ENCODE measurements around the gene TNK1.

The TNK1 gene

DNA sequence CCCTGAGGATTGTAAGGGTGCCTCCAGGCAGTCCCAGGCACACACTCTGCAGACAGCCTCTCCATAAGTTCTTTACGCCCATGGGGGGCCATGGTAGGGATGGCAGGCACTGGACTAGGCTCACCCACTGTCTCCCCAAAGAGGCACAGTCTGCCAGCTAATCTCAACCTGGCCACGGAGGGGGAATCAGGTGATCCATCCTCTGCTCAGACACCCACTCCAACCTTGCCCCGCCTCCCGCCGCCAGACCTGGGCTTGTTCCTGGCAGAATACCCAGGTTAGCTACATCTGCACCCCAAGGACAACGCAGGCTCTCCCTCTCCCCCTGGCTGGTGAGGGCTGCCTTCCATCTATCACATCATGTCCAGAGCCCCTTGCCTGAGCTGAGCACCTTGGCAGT, 28.0 kb downstream of the TNK1 start:
- DNase-seq (ENCODE audit: low read depth in 3 of 3, low spot score in 1 of 3), result no peak

DNA sequence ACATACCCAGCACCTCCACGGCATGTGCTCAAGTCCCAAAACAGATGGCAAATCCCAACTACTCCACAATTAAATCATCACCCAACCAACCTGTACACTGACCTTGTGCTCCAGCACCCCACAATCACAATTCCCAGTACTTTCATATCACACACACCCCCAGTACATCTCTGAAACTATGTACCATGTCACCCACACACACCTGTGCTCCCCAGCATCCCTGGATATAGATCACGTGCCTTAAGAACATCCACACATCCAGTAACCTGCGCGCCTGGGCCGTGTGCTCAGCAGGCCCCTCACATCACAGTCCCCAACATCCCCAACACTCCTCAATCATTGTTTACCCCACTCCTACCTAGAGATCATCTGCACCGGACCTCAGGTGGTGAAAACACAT, 28.8 kb downstream of the TNK1 start:
- no peak for DNase-seq (ENCODE audit: low read depth in 3 of 3, low spot score in 1 of 3)

DNA sequence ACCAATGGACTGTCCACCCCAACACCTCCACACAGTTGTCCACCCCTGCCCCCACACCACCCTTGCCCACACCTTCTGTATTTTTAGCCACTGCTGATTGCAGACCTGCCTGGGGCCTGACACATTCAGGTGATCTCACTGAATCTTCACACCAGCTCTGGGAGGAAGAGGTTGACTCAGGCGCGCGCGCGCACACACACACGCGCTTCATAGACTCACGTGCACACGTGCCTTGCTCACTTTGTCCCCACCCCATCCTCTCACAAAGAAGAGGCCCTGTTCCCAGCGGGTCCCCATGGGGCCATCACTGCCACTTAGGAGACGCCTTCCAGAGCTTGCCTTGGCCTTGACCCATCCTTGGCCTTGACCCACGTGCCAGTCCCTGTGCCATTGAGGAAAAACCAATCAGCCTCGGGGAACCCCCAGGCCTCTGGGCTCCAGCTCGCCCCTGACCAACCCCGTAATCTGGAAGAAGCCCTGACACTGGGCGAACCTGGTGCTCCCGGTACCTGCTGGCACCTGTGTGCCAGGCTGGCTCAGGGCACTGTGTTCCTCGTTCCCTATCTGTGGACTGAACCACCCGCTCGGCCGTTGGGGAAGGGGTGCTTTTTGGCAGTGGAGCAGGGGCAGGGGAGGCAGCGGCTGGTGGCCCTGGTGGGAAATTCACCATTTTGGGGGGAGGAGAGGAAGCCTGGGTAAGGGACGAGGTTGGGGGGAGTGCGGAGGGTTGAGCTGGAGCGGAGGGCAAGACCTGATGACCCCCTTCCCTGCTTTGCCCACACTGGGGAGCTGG, 29.9 kb downstream of the TNK1 start:
- no peak for DNase-seq (ENCODE audit: low read depth in 3 of 3, low spot score in 1 of 3)

DNA sequence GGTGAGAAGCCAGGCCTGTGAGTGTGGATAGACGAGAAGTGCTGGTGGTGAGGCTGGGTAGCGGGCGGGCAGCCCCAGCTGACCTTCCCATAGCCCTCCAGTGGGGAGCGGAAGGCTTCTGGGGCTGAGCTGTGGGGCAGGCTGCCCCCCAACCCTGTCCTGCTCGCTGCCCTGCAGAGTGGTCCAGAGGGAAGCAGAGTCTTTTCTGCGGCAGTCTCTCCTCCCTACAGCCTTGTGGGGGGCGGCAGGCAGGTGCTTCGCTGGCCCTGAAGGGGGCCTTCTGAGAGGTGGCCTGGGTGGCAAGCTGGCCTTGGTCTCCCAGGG, 30.5 kb downstream of the TNK1 start:
- no peak for DNase-seq (ENCODE audit: low read depth in 3 of 3, low spot score in 1 of 3)

DNA sequence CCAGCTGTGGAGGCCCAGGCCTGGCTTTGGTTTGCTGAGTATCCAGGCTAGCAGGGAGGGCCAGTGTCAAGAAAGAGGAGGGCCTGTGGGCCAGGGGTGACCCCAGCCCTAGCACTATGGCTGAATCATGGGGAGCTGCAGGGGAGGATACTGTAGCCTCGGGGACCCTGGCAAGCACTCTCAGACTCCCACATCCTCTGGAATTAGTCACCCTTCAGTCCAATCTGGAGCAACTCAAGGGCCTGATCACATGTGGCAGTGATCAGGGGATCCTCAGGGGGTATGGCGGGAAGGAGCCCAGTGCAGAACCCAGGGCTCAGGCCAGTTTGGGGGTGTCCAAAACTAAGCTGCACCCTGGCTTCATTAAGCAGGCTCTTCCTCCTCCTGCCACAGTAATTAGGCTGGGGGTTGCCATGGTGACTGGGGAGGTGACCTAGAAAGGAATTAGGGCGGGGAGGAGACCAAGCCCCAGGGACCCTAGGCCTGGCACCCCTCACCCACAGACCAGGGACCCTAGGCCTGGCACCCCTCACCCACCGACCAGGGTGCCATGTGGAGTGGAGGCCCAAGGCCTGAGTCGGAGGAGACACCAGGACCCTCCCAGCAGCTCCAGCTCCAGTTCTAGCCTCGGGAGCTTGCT, 32.6 kb downstream of the TNK1 start:
- DNase-seq (ENCODE audit: low read depth in 3 of 3, low spot score in 1 of 3), result no peak

DNA sequence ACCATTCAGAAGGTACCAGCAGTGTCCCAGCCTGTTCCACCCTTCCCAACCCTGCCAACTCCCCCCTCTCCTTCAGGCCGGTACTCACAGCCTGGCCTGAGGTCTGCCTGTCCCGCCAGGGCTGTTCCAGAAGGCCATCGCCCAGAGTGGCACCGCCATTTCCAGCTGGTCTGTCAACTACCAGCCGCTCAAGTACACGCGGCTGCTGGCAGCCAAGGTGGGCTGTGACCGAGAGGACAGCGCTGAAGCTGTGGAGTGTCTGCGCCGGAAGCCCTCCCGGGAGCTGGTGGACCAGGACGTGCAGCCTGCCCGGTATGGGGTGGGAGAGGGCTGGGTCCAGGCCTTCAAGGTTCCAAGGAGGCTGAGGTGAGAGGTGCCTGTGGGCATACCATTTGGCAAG, 33.9 kb downstream of the TNK1 start:
- DNase-seq (ENCODE audit: low read depth in 3 of 3, low spot score in 1 of 3), result no peak

DNA sequence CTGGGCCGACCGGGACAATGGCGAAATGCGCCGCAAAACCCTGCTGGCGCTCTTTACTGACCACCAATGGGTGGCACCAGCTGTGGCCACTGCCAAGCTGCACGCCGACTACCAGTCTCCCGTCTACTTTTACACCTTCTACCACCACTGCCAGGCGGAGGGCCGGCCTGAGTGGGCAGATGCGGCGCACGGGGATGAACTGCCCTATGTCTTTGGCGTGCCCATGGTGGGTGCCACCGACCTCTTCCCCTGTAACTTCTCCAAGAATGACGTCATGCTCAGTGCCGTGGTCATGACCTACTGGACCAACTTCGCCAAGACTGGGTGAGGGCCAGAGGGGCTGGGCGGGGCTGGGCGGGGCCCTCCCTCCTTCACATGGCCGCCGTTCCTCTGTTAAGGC, 34.9 kb downstream of the TNK1 start:
- DNase-seq (ENCODE audit: low read depth in 3 of 3, low spot score in 1 of 3), result no peak

DNA sequence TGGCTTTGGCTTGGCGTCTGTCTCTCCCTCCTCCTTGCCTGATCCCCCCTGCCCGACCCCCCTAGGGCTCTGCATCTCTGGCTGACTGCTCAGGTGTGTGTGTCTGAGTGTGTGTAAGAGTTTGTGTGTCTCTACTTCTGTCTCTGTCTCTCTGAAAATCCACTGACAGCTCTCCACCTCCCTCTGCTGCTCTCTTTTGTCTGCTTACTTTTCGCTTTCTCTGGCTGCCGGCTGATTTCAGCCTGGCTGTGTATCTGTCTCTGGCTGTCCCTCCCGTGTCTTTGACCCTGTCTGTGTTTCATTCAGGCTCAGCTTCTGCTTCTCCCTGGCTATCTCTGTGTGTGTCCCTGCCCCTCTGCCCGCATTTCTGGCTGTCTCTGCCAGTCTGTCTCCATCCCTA, 35.4 kb downstream of the TNK1 start:
- no peak for DNase-seq (ENCODE audit: low read depth in 3 of 3, low spot score in 1 of 3)

DNA sequence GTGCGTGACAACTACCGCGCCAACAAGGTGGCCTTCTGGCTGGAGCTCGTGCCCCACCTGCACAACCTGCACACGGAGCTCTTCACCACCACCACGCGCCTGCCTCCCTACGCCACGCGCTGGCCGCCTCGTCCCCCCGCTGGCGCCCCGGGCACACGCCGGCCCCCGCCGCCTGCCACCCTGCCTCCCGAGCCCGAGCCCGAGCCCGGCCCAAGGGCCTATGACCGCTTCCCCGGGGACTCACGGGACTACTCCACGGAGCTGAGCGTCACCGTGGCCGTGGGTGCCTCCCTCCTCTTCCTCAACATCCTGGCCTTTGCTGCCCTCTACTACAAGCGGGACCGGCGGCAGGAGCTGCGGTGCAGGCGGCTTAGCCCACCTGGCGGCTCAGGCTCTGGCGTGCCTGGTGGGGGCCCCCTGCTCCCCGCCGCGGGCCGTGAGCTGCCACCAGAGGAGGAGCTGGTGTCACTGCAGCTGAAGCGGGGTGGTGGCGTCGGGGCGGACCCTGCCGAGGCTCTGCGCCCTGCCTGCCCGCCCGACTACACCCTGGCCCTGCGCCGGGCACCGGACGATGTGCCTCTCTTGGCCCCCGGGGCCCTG, 36.3 kb downstream of the TNK1 start:
- no peak for DNase-seq (ENCODE audit: low read depth in 3 of 3, low spot score in 1 of 3)

DNA sequence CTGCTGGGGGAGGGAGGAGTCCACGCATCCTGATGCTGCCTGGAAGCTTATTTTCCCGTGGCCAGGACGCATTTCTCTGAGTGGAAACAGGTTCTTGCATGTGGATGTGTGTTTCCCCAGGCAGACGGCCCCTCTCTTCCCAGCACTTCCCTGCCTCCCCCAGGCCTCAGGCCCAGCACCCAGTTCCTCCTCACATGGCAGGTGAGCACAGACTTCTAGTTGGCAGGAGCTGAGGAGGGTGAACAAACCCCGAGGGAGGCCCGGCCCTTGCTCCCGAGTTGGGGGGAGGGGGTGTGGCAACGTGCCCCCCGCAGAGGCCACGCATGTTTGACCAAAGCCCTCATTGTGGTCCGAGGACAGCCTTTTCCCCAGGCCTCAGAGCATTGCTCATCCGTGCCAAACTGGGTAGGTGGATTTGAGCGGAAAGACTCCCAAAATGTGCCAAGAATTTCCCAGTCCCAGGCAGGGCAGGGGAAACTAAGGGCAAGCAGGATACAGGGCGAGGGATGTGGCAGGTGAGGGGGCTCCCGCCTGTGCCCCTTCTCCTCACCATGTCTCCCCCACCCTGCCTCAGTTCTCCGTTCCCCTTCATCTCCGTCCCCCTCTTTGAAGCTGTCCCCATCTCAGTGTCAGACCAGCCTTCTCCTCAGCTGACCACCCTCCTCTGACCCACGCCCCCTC, 37.7 kb downstream of the TNK1 start:
- no peak for DNase-seq (ENCODE audit: low read depth in 3 of 3, low spot score in 1 of 3)

DNA sequence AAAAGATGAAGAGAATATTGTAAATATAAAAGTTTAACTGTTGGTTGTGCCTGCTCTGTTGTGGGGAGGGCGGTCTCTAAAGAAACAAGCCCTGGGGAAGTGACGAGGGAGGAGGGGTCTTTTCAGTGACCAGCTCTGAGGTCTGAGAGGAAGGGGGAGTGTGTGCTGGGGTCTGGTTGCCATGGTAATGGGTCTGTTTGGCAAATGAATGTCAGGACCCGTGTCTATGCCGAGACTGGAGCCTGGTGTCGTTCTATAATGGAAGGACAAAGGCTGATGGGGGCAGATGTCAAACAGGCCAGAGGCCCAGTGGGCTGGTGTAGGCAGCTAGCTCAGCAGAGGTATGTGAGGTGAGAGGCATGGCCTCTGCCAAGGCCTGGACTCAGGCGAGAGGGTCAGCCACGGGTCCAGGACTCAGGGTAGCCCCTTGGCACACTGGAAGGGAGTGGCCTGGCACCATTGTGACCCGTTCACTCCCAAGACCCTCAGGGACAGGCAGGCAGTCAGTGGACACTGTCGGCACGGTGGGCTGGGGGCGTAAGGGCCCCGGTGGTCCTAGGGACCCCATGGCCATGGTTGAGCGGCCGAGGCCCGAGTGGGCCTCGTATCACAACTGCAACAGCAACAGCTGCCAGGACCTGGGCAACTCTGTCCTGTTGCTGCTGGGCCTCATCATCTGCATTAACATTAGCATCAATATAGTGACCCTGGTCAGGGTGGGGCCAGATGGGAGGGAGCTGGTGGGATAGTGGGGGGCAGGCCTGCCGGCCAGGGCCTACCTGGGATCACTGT, 39.1 kb downstream of the TNK1 start, which contains the start of gene SPEM1:
TSS of gene SPEM1 (plus strand) at position 506 of the 792 bp plus-strand sequence. CDS start at position 567, 61 bp downstream.
- DNase-seq (ENCODE audit: low read depth in 3 of 3, low spot score in 1 of 3), result no peak

DNA sequence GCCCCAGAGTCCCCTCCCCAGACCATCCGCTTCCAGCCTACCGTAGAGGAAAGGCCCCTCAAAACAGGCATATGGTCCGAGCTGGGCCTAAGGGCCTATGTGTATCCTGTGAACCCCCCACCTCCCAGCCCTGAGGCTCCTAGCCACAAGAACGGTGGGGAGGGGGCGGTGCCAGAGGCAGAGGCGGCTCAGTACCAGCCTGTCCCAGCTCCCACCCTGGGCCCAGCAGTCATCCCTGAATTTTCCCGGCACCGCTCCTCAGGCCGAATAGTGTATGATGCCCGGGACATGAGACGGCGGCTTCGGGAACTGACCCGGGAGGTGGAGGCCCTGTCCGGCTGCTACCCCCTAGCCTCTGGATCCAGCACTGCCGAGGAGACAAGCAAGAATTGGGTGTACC, 40.3 kb downstream of the TNK1 start:
- DNase-seq (ENCODE audit: low read depth in 3 of 3, low spot score in 1 of 3), result no peak

DNA sequence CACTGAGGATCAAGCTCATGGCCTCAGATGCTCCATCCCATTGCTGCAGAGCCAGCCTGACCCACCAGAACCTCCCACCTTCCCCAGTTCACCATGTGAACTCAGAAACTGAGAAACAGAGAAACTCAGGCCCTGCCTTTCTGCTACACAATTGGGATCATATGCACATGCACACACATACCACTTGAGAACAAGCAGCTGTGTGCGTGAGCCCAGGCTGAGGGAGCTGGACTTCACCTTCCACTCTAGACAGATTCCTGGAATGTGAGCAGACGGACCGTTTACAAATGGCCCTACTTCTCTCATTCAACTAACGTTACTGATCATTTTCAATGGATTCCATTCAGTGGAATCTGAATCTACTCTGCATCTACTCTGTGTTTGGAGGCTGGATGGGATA, 42.8 kb downstream of the TNK1 start:
- DNase-seq (ENCODE audit: low read depth in 3 of 3, low spot score in 1 of 3), result no peak

DNA sequence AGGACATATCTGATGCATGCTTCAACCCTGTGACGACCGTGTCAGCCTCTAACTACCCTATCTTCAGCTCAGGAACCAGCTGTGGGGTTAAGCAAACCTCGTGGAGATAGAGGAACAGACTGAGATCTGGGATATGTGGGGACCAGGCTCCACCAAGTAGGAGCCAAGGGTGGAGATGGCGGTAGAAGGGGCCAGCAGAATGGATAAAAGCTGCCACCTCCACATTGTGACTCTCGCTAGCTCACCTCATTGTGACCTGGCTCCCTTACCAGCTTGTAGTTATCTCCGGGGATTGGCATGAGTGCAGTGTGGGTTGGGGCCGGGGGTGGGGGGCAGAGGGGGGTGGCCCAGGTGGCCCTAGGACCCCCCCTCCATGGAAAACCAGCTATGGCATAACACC, 44.4 kb downstream of the TNK1 start, which contains the start of gene SPEM2:
TSS of gene SPEM2 (plus strand) at position 301 of the 400 bp plus-strand sequence. CDS start at position 374, 73 bp downstream.
- no peak for DNase-seq (ENCODE audit: low read depth in 3 of 3, low spot score in 1 of 3)

DNA sequence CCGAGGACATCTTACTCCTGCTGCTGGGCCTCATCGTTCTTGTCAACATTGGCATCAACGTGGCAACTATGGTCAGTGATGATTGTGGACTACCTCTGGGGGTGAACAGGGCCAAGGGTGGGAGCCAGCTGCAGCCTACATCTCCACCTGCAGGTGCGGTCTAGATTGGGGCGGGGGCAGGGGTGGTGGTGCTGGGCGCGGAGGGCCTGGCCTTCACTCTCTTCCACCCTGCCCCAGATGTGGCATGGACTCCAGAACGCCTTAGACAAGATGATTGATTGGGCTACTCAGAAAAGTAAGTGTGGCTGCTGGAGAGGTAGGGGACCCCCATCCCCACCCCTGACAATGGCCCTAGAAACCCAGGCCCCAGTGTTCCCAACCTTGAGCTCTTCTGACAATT, 44.9 kb downstream of the TNK1 start:
- DNase-seq (ENCODE audit: low read depth in 3 of 3, low spot score in 1 of 3), result no peak

DNA sequence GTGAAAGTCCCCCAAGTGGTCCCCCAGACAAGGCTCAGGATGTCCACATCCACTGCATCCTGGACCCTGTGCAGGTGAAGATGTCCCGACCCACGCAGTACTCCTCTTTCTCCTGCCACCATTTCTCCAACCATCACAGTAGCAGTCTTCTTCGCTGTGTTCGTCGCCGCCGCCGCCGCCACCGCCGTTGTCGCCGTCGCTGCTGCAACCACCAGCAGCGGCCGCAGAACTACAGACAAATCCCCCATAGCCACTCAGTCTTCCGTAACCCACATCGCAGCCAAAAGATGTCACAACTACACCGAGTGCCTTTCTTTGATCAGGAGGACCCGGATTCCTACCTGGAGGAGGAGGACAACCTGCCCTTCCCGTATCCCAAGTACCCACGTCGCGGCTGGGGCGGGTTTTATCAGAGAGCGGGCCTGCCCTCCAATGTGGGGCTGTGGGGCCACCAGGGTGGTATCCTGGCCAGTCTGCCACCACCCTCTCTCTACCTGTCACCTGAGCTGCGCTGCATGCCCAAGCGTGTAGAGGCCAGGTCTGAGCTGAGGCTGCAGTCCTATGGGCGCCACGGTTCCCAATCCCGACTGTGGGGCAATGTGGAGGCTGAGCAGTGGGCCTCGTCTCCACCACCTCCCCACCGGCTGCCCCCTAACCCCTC, 45.4 kb downstream of the TNK1 start:
- no peak for DNase-seq (ENCODE audit: low read depth in 3 of 3, low spot score in 1 of 3)

DNA sequence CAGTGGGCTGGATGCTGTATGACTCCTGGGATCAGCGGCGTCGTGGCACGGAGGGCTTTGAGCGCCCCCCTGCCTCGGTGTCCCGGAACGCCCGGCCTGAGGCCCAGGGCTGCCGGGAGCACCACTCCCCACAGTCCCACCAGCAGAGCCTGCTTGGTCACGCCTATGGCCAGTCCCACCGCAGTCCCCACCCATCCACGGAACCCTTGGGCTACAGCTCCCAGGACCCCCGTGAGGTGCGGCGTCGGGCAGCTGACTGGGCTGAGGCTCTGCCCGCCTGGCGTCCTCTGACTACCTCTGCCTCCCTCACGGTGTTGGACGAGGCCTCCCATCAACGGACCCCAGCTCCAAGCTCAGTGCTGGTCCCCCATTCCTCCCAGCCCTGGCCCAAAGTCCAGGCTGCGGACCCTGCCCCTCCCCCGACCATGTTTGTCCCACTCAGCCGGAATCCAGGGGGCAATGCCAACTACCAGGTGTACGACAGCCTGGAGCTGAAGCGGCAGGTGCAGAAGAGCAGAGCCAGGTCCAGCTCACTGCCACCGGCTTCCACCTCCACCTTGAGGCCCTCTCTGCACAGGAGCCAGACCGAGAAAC, 46.1 kb downstream of the TNK1 start:
- DNase-seq (ENCODE audit: low read depth in 3 of 3, low spot score in 1 of 3), result no peak

DNA sequence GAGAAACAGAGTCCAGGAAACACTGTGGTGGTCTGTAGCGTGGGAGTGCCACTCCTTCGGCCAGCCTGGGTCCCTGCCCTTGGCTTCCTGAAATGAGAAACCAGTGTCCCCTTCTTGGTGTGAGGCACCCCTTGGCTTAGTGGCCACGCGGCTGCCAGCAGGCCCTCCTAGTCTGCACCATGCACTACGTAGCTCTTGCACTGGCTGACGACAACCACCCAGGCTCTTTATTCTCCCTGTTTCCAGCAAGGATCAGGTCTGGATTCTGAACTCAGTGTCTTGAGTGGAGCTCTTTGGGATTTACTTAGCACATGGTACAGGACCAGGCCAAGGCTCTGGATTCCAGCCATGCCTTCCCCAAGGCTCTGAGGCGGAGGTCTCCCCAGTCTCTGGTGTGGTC, 46.7 kb downstream of the TNK1 start:
- no peak for DNase-seq (ENCODE audit: low read depth in 3 of 3, low spot score in 1 of 3)

DNA sequence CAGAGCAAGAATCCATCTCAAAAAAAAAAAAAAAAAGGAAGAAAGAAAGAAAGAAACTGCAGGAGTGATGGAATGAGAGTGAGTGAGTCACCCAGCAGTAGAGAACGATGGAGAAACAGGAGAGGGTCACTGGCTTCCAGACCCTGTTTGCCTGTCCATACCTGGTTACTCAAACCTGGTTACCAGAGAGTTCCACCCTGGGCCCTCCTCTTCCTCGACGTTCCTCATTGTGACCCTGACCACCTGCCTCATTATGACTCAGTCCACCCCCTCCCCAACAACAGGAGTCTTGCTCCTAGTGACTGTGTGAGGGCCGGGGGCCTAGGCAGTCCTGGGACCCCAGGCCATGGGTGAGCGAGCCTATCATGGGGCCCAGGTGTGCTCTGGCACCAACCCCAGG, 47.7 kb downstream of the TNK1 start, which contains the start of gene SPEM3:
TSS of gene SPEM3 (plus strand) at position 301 of the 400 bp plus-strand sequence. CDS start at position 347, 46 bp downstream.
- no peak for DNase-seq (ENCODE audit: low read depth in 3 of 3, low spot score in 1 of 3)

DNA sequence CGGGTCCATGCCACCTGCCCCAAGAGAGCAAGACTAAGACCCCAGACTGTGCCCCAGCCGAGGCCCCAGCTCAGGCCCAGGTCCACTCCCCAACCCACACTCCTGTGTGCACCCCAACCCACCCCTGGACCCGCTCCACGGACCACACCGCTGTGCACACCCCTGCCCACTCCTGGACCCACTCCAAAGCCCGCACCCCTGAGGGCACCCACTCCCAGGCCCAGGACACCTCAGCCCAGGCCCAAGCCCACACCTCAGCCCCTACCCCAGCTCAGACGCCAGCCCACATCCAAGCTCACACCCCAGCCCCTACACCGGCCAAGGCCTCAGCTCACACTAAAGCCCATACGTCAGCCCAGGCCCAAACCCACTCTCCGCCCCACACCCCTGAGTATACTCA, 48.8 kb downstream of the TNK1 start:
- DNase-seq (ENCODE audit: low read depth in 3 of 3, low spot score in 1 of 3), result no peak

All from stimulated activated CD4-positive, alpha-beta T cell treated with anti-CD3 and anti-CD28 coated beads, TNF-alpha, amount 100 ng/mL, for 1 hour (primary cell).